NCI-H510A (cell line): ENCODE measurements around the gene PLPPR3.

Experiments
- DNase-seq: peaks from one replicate; lab custom pipeline; 2025; lab: John Stamatoyannopoulos, UW

Gene PLPPR3

DNA sequence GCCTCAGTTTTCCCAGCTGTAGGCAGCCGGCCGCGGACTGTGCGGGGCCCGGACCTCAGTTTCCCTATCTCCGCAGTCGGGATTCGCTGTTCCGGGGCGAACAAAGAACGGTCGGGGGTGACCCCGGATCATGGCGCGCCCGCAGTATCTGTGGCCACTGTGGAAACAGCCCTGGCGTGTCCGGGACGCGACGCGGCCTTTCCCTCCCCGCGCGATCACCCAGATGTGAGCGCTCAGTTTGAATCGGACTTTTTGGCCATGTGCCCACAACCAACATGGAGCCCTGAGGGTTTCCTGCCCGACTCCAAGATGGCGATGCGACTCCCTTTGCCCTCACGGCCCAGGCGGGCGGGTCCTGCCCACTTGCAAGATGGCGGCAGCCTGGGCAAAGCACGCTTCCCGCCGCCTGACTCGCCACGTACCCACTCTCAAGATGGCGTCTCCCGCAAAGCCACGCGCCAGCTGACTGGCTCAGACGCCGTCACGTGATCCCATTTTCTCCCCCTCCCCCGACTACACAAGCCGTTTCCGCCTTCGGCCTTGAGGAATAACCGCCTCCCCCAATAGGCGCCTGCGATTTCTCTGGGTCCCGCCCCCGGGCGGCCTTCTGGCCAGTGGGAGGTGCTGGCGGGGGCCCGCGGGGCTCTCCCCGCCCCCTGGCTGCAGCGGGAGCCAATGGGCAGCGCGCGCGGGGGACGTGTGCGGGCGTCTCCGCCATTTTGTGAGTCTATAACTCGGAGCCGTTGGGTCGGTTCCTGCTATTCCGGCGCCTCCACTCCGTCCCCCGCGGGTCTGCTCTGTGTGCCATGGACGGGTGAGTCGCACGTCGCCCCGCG, 24.8 kb downstream of the PLPPR3 start, which contains the start of gene PTBP1:
Gene PTBP1, plus strand, starts transcription at position 761 of the 836 bp plus-strand sequence. Its CDS starts 46 bp downstream, at position 807.
- DNase-seq = peak; percentile 96

DNA sequence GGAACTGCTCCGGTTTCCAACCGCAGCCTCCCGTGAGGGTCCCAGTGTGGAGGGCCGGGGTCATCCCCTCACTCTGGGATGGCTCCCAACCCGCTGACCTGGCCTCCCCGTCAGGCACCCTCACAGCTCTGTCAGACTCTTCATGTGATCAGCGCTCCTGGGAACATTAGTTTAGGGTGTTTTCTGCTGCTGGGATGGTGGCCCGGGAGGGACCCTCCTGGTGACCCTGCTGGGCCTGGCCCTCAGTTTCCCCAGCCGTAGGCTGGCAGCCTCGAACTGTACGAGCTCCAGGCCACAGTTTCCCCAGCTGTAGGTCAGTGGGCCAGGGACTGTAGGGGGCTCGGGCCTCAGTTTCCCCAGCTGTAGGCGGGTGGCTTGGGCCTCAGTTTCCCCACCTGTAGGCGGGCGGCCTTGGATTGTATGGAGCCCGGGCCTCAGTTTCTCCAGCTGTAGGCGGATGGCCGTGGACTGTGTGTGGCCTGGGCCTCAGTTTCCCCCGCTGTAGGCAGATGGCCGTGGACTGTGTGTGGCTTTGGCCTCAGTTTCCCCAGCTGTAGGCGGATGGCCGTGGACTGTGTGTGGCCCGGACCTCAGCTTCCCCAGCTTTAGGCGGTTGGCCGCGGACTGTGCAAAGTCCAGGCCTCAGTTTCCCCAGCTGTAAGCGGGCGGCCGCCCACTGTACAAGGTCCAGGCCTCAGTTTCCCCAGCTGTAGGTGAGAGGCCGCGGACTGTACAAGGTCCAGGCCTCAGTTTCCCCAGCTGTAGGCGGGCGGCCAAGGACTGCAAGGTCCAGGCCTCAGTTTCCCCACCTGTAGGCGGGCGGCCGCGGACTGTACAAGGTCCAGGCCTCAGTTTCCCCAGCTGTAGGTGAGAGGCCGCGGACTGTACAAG, 25.8 kb downstream of the PLPPR3 start:
- DNase-seq = no peak

GRCh38 chr19:795073-795611, 26.6 kb downstream of the PLPPR3 start:
- no peak for DNase-seq

GRCh38 chr19:793806-794205, 27.9 kb downstream of the PLPPR3 start:
- no peak for DNase-seq

GRCh38 chr19:792306-792885, 29.4 kb downstream of the PLPPR3 start:
- no peak for DNase-seq

- no peak for DNase-seq
Observed at GRCh38 chr19:791567-792305, 30.0 kb downstream of the PLPPR3 start.

GRCh38 chr19:791007-791566, 30.7 kb downstream of the PLPPR3 start:
- no peak for DNase-seq

- DNase-seq = no peak
Observed at GRCh38 chr19:789701-790060, 32.1 kb downstream of the PLPPR3 start.

DNA sequence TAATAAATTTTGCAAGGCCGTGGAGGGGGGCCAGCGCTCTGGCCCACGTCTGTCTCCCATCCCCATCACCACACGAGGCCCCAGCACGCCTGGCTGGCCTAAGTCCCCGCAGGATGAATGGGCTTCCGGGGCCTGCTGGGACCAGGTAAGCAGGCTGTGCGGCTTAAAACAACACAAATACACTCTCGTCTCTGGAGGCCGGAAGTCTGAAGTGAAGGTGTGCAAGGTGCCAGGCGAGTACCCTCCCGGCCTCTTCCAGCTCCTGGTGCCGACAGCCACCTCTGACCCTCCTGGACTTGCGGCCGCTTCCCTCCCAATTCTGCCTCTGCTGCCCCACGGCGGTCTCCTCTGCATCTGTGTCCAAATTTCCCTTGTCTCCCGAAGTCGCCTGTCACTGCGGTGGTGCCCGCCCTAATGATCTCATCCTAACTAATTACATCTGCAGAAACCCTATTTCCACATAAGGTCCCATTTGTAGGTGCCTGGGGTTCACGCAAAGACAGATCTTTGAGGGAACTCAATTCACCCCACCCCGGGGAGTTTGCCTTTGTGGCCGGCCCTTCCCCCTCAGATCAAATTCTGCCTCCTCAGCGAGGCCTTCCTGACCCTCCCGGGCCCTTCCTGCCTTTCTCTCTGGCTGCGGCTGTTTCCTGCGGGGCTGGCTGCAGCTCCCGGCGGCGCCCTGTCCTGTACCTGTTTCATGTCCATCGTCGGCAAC, 32.6 kb downstream of the PLPPR3 start:
- no peak for DNase-seq

- no peak for DNase-seq
Observed at GRCh38 chr19:788686-788982, 33.1 kb downstream of the PLPPR3 start.

DNA sequence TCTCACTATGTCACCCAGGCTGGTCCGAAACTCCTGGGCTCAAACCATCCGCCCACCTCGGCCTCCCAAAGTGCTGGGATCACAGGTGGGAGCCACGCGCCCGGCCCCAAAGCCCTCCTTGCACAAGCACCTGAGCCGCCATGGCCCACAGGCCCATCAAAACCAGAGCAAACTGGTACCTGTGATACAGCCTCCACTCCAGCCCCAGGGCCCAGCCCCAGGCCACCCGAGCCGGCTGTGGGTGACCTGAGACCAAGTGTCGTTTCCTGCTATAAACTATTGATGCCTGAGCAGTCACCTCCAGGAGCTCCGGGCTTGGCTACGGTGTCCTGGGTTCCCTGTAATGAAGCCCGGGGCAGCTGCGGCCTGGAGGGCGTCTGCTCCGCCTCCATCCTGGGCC, 34.2 kb downstream of the PLPPR3 start:
- DNase-seq = no peak

- no peak for DNase-seq
Observed at GRCh38 chr19:784541-784940, 37.2 kb downstream of the PLPPR3 start.

DNA sequence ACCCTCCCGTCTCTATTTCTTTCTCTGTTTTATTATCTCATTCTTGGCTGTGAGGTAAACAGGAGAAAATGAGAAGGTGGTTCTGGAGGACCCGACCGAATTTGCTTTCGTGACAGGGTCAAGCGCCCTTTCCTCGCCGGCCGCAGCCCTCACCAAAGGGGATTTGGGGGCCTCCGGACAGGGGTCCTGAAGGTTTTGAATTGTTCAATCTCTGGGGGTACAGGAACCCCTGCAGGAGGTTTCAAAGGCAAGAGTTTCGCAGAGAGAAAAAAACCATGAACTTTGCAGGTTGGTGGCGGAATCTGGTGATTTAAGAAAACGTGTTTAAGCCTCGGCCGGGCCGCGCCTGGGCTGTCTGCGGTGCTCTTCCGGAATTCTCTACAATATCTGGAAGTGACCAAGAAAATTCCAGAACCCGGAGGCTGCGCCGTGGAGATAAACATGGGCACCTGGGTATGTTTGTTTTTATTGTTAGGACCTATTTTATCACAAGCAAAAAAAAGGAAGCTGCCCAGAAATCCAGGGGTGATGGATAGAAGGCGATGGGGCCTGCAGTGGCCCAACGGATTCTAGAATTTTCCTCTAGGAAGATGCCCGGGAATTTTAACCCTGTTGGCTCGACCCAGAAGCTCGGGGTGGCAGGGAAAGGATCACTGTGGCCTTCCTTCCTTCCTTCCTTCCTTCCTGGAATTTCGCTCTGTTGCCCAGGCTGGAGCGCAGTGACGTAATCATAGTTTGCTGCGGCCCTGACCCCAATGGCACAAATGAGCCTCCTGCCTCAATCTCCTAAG, 38.7 kb downstream of the PLPPR3 start:
- DNase-seq = no peak

GRCh38 chr19:782185-782877, 39.4 kb downstream of the PLPPR3 start:
- no peak for DNase-seq

- no peak for DNase-seq
Observed at GRCh38 chr19:781800-782184, 40.0 kb downstream of the PLPPR3 start.

DNA sequence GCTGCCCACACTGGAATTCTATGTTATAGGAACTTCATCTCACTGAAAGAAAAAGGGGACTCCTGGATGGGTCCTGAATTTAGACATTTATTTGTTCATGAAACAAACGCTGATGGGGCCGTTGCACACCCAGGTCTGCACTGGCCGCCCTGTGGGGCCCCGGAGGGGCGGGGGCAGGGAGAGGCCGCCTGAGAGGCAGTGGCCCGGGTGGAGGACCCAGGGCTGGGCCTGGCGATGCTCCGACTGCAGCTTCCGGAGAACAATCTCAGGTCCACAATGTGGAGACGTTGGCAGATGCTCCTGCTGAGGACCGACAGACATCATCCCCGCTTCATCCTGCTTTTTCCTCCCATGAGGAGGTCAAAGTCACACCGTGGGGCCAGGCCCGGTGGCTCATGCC, 40.8 kb downstream of the PLPPR3 start:
- DNase-seq = no peak

- DNase-seq = no peak
Observed at GRCh38 chr19:778910-779653, 42.7 kb downstream of the PLPPR3 start.

- no peak for DNase-seq
Observed at GRCh38 chr19:776549-776948, 45.2 kb downstream of the PLPPR3 start.
